ENCODE results near the gene KRT32.
A peak's percentile ranks its signal among the peaks of the same experiment; 100 is the strongest.

Gene KRT32

GRCh38 chr17:41483991-41484826, 17.0 kb upstream of the KRT32 start:
- Mint-ChIP-seq H3K9me3 (no peaks in the 10 kb centered on the region), H3K27me3 (peaks cover 21% of the 10 kb centered on the region), H3K4me3 (no peak overlapping the region), H3K27ac (no peak overlapping the region), H3K36me3 (no peaks in the 10 kb centered on the region), H3K4me1 (no peaks in the 10 kb centered on the region)
- ATAC-seq: no peak

GRCh38 chr17:41483531-41483930, 16.3 kb upstream of the KRT32 start:
- no peak for ATAC-seq
- peaks cover 21% of the 10 kb centered on the region for H3K27me3 Mint-ChIP-seq
- H3K36me3 Mint-ChIP-seq: no peaks in the 10 kb centered on the region
- H3K27ac Mint-ChIP-seq: no peak overlapping the region
- H3K4me3 Mint-ChIP-seq: no peak overlapping the region
- H3K4me1 Mint-ChIP-seq: no peaks in the 10 kb centered on the region
- no peaks in the 10 kb centered on the region for H3K9me3 Mint-ChIP-seq

GRCh38 chr17:41481036-41481435, 13.8 kb upstream of the KRT32 start, which contains the start of gene KRT35:
KRT35 (minus strand) TSS chr17:41481151; CDS start chr17:41481097, 54 bp downstream.
- ATAC-seq: no peak

GRCh38 chr17:41480581-41480980, 13.4 kb upstream of the KRT32 start:
- Mint-ChIP-seq H3K4me3 (no peak overlapping the region), H3K9me3 (no peaks in the 10 kb centered on the region), H3K36me3 (no peaks in the 10 kb centered on the region), H3K27ac (no peak overlapping the region), H3K27me3 (peaks cover 10% of the 10 kb centered on the region), H3K4me1 (no peaks in the 10 kb centered on the region)
- no peak for ATAC-seq

More at GRCh38 chr17:41481036-41481435, 13.8 kb upstream of the KRT32 start, which contains the start of gene KRT35:
- no peaks in the 10 kb centered on the region for H3K9me3 Mint-ChIP-seq
- no peaks in the 10 kb centered on the region for H3K36me3 Mint-ChIP-seq
- no peak within 1 kb of the TSS for H3K27ac Mint-ChIP-seq
- H3K4me3 Mint-ChIP-seq: no peak within 1 kb of the TSS
- H3K4me1 Mint-ChIP-seq: no peaks in the 10 kb centered on the region
- peaks cover 14% of the 10 kb centered on the region for H3K27me3 Mint-ChIP-seq

GRCh38 chr17:41480136-41480535, 12.9 kb upstream of the KRT32 start:
- Mint-ChIP-seq H3K4me1 (no peaks in the 10 kb centered on the region), H3K27ac (no peak overlapping the region), H3K4me3 (no peak overlapping the region), H3K36me3 (no peaks in the 10 kb centered on the region), H3K27me3 (peaks cover 6% of the 10 kb centered on the region), H3K9me3 (no peaks in the 10 kb centered on the region)
- ATAC-seq: peak; percentile 68

- no peak overlapping the region for H3K27ac Mint-ChIP-seq
- no peak for ATAC-seq
- no peaks in the 10 kb centered on the region for H3K4me1 Mint-ChIP-seq
- H3K36me3 Mint-ChIP-seq: no peaks in the 10 kb centered on the region
- H3K4me3 Mint-ChIP-seq: no peak overlapping the region
- peaks cover 12% of the 10 kb centered on the region for H3K27me3 Mint-ChIP-seq
- no peaks in the 10 kb centered on the region for H3K9me3 Mint-ChIP-seq
These were observed 11.1 kb upstream of the KRT32 start for GRCh38 chr17:41478237-41478636.

GRCh38 chr17:41476866-41477815, 10.0 kb upstream of the KRT32 start:
- H3K36me3 Mint-ChIP-seq: no peaks in the 10 kb centered on the region
- peaks cover 22% of the 10 kb centered on the region for H3K27me3 Mint-ChIP-seq
- no peaks in the 10 kb centered on the region for H3K4me1 Mint-ChIP-seq
- no peak for ATAC-seq
- no peak overlapping the region for H3K27ac Mint-ChIP-seq
- H3K4me3 Mint-ChIP-seq: no peak overlapping the region
- no peaks in the 10 kb centered on the region for H3K9me3 Mint-ChIP-seq

GRCh38 chr17:41475421-41475820, 8.2 kb upstream of the KRT32 start:
- no peaks in the 10 kb centered on the region for H3K9me3 Mint-ChIP-seq
- no peak overlapping the region for H3K27ac Mint-ChIP-seq
- peaks cover 22% of the 10 kb centered on the region for H3K27me3 Mint-ChIP-seq
- H3K36me3 Mint-ChIP-seq: no peaks in the 10 kb centered on the region
- no peaks in the 10 kb centered on the region for H3K4me1 Mint-ChIP-seq
- H3K4me3 Mint-ChIP-seq: no peak overlapping the region
- no peak for ATAC-seq

GRCh38 chr17:41474863-41475262, 7.7 kb upstream of the KRT32 start:
- Mint-ChIP-seq H3K4me1 (no peaks in the 10 kb centered on the region), H3K36me3 (no peaks in the 10 kb centered on the region), H3K27me3 (peaks cover 22% of the 10 kb centered on the region), H3K4me3 (no peak overlapping the region), H3K9me3 (no peaks in the 10 kb centered on the region), H3K27ac (no peak overlapping the region)
- no peak for ATAC-seq

GRCh38 chr17:41468346-41468745, 1.2 kb upstream of the KRT32 start:
- no peak overlapping the region for H3K4me3 Mint-ChIP-seq
- no peak overlapping the region for H3K27ac Mint-ChIP-seq
- no peaks in the 10 kb centered on the region for H3K4me1 Mint-ChIP-seq
- no peaks in the 10 kb centered on the region for H3K36me3 Mint-ChIP-seq
- H3K27me3 Mint-ChIP-seq: peaks cover 56% of the 10 kb centered on the region
- ATAC-seq: no peak
- H3K9me3 Mint-ChIP-seq: peaks cover 3% of the 10 kb centered on the region

GRCh38 chr17:41467561-41467960, 375 bp upstream of the KRT32 start:
- peaks cover 54% of the 10 kb centered on the region for H3K27me3 Mint-ChIP-seq
- no peak for ATAC-seq
- H3K36me3 Mint-ChIP-seq: no peaks in the 10 kb centered on the region
- no peaks in the 10 kb centered on the region for H3K4me1 Mint-ChIP-seq
- H3K27ac Mint-ChIP-seq: no peak overlapping the region
- no peak overlapping the region for H3K4me3 Mint-ChIP-seq
- H3K9me3 Mint-ChIP-seq: peaks cover 3% of the 10 kb centered on the region

GRCh38 chr17:41464682-41465081, 2.5 kb downstream of the KRT32 start:
- no peaks in the 10 kb centered on the region for H3K4me1 Mint-ChIP-seq
- peaks cover 59% of the 10 kb centered on the region for H3K27me3 Mint-ChIP-seq
- no peak overlapping the region for H3K4me3 Mint-ChIP-seq
- peaks cover 3% of the 10 kb centered on the region for H3K9me3 Mint-ChIP-seq
- H3K36me3 Mint-ChIP-seq: no peaks in the 10 kb centered on the region
- H3K27ac Mint-ChIP-seq: no peak overlapping the region
- ATAC-seq: no peak

- H3K27me3 Mint-ChIP-seq: peaks cover 56% of the 10 kb centered on the region
- no peak overlapping the region for H3K4me3 Mint-ChIP-seq
- no peak overlapping the region for H3K27ac Mint-ChIP-seq
- H3K36me3 Mint-ChIP-seq: no peaks in the 10 kb centered on the region
- no peaks in the 10 kb centered on the region for H3K4me1 Mint-ChIP-seq
- ATAC-seq: no peak
- H3K9me3 Mint-ChIP-seq: peaks cover 3% of the 10 kb centered on the region
These were observed 3.0 kb downstream of the KRT32 start for GRCh38 chr17:41464173-41464572.

GRCh38 chr17:41463746-41464145, 3.4 kb downstream of the KRT32 start:
- H3K36me3 Mint-ChIP-seq: no peaks in the 10 kb centered on the region
- no peak for ATAC-seq
- H3K4me3 Mint-ChIP-seq: no peak overlapping the region
- peaks cover 3% of the 10 kb centered on the region for H3K9me3 Mint-ChIP-seq
- peaks cover 52% of the 10 kb centered on the region for H3K27me3 Mint-ChIP-seq
- no peaks in the 10 kb centered on the region for H3K4me1 Mint-ChIP-seq
- H3K27ac Mint-ChIP-seq: no peak overlapping the region

GRCh38 chr17:41462705-41463104, 4.5 kb downstream of the KRT32 start:
- Mint-ChIP-seq H3K4me1 (no peaks in the 10 kb centered on the region), H3K27me3 (peaks cover 49% of the 10 kb centered on the region), H3K9me3 (no peaks in the 10 kb centered on the region), H3K36me3 (no peaks in the 10 kb centered on the region), H3K27ac (no peak overlapping the region), H3K4me3 (no peak overlapping the region)
- ATAC-seq: no peak

Data from stimulated activated memory B cell treated with anti-CD40 and anti-IgM and Interleukin-4, amounts not matched to agents 10 μg/mL and 1 μg/mL and 100 μg/mL, for 72 hours (primary cell).